LNCAP (cell line): Measurements from ENCODE around the gene CPNE7.

Source experiments
- CTCF ChIP-seq: fragments of 450-650 bp; IDR thresholded peaks from 2 replicates; pipeline ENCODE4 v1.5.1; 2017; ENCODE audit warnings: mild to moderate bottlenecking

Gene CPNE7

GRCh38 chr16:89576153-89577054 is 846 bp downstream of the CPNE7 start:
- no peak for TF ChIP-seq CTCF

- TF ChIP-seq CTCF: no peak
These were observed 1.6 kb downstream of the CPNE7 start for GRCh38 chr16:89577055-89577759.

- TF ChIP-seq CTCF: no peak
These were observed 3.8 kb downstream of the CPNE7 start for GRCh38 chr16:89579351-89579750.

GRCh38 chr16:89581045-89581695 is 5.6 kb downstream of the CPNE7 start:
- no peak for TF ChIP-seq CTCF

- no peak for TF ChIP-seq CTCF
These were observed 6.5 kb downstream of the CPNE7 start for GRCh38 chr16:89581861-89582563.

GRCh38 chr16:89582614-89583196 is 7.1 kb downstream of the CPNE7 start:
- no peak for TF ChIP-seq CTCF
